Testis (tissue), 2 donors: ENCODE results near the gene RAP1GAP2.

Experiments
- POLR2A ChIP-seq: fragments of 450-650 bp; IDR thresholded peaks from one replicate; pipeline ENCODE4 v1.6.1; 2017; ENCODE audit warnings: antibody characterized with exemption, mild to moderate bottlenecking, moderate library complexity
- TF ChIP-seq, protein P1 (sequence below), 3 experiments: fragments of 450-650 bp in 2 of 3; fragments of 200-600 bp in 1 of 3; sonication (generic) in 1 of 3; IDR thresholded peaks; one replicate each; pipeline ENCODE4 v1.5.1; 2016 to 2019; ENCODE audit warnings: antibody characterized with exemption in 3 of 3, mild to moderate bottlenecking in 2 of 3, moderate library complexity in 1 of 3

- TF ChIP-seq, protein P1, sequence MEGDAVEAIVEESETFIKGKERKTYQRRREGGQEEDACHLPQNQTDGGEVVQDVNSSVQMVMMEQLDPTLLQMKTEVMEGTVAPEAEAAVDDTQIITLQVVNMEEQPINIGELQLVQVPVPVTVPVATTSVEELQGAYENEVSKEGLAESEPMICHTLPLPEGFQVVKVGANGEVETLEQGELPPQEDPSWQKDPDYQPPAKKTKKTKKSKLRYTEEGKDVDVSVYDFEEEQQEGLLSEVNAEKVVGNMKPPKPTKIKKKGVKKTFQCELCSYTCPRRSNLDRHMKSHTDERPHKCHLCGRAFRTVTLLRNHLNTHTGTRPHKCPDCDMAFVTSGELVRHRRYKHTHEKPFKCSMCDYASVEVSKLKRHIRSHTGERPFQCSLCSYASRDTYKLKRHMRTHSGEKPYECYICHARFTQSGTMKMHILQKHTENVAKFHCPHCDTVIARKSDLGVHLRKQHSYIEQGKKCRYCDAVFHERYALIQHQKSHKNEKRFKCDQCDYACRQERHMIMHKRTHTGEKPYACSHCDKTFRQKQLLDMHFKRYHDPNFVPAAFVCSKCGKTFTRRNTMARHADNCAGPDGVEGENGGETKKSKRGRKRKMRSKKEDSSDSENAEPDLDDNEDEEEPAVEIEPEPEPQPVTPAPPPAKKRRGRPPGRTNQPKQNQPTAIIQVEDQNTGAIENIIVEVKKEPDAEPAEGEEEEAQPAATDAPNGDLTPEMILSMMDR (IDR thresholded peaks at IDR 0.05): no peak
- no peak for TF ChIP-seq POLR2A
Measured at GRCh38 chr17:2952174-2952845, 156.1 kb downstream of the RAP1GAP2 start.
